ENCODE measurements around the gene CLDN14. TPM values are rescaled to one million over a fixed set of nuclear protein-coding genes. Genes with fewer than 3 reads are reported as not detected.

CLDN14 gene
- not detected in 2 replicates for total RNA-seq (2014; rRNA removed; shearing (Covaris generic))

- DNase-seq (ENCODE audit: low spot score): peak; percentile 65
- in situ Hi-C loops (cut with HindIII; ENCODE audit: low sequenced_read_pairs): no loop called here
These were observed at the start of gene CLDN14 for GRCh38 chr21:36479415-36480402. TSS of gene CLDN14 (minus strand) at chr21:36480122. CDS start at chr21:36461695, 18,427 bp downstream.

- in situ Hi-C loops (cut with HindIII; ENCODE audit: low sequenced_read_pairs): no loop called here
- DNase-seq (ENCODE audit: low spot score): no peak
These were observed 48.8 kb upstream of the CLDN14 start for GRCh38 chr21:36528716-36529115.

DNA sequence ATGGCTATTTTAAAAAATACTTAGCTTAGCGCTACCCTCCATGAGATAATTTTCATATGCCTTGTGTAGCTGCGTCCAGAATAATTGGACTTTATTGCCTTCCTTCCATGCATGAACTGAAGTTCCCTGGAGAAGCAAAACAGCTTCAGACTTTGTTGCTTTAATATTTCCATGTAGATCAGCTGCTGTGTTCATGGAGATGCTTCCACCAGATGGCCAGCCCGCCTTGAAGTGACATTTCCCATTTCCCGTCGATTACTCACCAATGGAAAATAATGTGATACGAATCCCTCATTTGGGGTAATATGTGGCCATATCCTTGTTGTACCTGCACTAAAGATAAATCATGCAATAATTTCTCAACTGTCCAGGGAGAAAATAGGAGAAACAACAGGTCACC is 47.4 kb upstream of the CLDN14 start:
- no peak for DNase-seq (ENCODE audit: low spot score)
- in situ Hi-C loops (cut with HindIII; ENCODE audit: low sequenced_read_pairs): no loop called here

DNA sequence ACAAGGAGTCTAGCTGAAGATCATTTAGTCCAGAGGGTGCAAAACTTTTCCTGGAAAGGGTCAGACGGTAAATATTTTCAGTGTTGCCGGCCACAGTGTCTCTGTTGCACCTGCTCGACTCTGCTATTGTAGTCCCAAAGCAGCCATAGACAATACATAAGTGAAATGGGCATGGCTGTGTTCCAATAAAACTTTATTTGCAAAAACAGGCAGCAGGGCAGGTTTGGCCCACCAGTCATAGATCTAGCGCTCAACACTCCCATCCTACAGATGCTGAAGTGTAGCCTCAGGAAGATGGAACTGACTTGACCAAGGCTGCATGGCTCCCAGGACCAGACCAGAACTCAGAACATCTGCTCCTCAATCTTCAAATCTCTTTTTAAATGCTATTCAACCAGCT is 46.2 kb upstream of the CLDN14 start:
- no peak for DNase-seq (ENCODE audit: low spot score)
- in situ Hi-C loops (cut with HindIII; ENCODE audit: low sequenced_read_pairs): no loop called here

- in situ Hi-C loops (cut with HindIII; ENCODE audit: low sequenced_read_pairs): no loop called here
- DNase-seq (ENCODE audit: low spot score): no peak
These were observed 44.6 kb upstream of the CLDN14 start for GRCh38 chr21:36524477-36524876.

- DNase-seq (ENCODE audit: low spot score): no peak
- in situ Hi-C loops (cut with HindIII; ENCODE audit: low sequenced_read_pairs): no loop called here
These were observed 42.4 kb upstream of the CLDN14 start for GRCh38 chr21:36522219-36522808.

DNA sequence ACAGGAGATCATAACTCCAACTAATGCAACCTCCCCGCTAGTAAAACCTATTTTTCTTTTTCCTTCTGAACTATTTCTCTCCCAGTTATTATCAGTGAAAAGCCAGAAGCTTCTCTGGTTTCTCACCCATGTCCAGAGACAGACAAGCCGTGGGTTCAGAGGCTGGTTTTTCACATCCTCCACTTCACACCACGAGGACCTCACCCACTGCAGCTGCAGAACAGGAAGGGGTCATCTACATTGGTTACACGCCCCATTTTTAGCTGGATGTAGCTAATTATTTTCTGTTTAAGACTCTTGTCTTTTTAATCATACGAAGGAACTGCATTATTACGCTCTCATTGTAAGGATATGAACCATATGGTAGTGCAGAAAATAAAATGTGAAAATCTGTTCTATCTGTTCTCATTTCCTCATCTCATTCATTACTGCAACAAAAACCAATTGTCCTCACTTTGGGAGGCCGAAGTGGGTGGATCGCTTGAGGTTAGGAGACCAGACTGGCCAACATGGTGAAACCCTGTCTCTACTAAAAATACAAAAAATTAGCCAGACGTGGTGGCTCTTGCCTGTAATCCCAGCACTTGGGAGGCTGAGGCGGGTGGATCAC is 39.1 kb upstream of the CLDN14 start:
- in situ Hi-C loops (cut with HindIII; ENCODE audit: low sequenced_read_pairs): no loop called here
- DNase-seq (ENCODE audit: low spot score): no peak

GRCh38 chr21:36517366-36518075 is 37.6 kb upstream of the CLDN14 start:
- no peak for DNase-seq (ENCODE audit: low spot score)
- in situ Hi-C loops (cut with HindIII; ENCODE audit: low sequenced_read_pairs): no loop called here

DNA sequence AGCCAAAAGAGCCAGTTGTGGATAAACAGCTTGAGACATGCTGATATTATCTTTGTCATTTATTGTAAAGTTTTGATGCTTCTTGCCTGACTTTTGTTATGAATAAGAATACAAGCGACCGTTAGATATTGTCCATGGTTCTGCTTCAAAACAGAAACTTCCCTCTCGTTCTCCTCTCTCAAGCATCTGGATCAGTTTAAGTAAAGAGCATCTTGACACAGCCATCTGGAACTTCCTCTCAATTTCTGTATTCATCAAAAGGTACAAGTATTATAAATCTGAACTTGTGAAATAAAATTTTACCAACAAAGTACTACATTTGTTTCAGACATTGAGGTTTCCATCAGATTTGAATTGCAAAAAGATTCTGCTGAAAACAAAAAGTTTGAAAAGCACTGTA is 36.4 kb upstream of the CLDN14 start:
- DNase-seq (ENCODE audit: low spot score): no peak
- in situ Hi-C loops (cut with HindIII; ENCODE audit: low sequenced_read_pairs): no loop called here

GRCh38 chr21:36513430-36513829 is 33.5 kb upstream of the CLDN14 start:
- in situ Hi-C loops (cut with HindIII; ENCODE audit: low sequenced_read_pairs): no loop called here

DNA sequence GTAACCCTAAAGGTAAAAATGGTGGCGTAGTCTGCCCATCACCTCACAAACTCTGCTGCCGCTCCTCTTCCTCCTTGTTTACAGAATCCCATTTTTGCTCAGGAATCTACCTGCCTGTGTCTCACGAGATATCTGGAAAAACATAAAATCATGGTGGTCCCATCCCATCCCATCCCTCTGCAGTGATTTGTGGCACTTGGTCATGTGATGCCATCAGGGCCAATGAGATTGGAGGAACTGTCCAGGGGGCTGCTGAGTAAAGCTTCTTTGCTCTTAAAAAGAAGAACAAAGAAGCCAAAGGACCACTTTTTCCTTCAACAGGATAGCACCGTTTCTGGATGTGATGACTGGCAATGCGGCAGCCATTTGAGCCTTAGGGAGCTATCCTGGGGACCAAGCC is 33.0 kb upstream of the CLDN14 start:
- no peak for DNase-seq (ENCODE audit: low spot score)
- in situ Hi-C loops (cut with HindIII; ENCODE audit: low sequenced_read_pairs): no loop called here

More at GRCh38 chr21:36513430-36513829, 33.5 kb upstream of the CLDN14 start:
- DNase-seq (ENCODE audit: low spot score): no peak

GRCh38 chr21:36511484-36512220 is 31.7 kb upstream of the CLDN14 start:
- in situ Hi-C loops (cut with HindIII; ENCODE audit: low sequenced_read_pairs): no loop called here
- DNase-seq (ENCODE audit: low spot score): no peak

GRCh38 chr21:36510911-36511310 is 31.0 kb upstream of the CLDN14 start:
- DNase-seq (ENCODE audit: low spot score): no peak
- in situ Hi-C loops (cut with HindIII; ENCODE audit: low sequenced_read_pairs): no loop called here

DNA sequence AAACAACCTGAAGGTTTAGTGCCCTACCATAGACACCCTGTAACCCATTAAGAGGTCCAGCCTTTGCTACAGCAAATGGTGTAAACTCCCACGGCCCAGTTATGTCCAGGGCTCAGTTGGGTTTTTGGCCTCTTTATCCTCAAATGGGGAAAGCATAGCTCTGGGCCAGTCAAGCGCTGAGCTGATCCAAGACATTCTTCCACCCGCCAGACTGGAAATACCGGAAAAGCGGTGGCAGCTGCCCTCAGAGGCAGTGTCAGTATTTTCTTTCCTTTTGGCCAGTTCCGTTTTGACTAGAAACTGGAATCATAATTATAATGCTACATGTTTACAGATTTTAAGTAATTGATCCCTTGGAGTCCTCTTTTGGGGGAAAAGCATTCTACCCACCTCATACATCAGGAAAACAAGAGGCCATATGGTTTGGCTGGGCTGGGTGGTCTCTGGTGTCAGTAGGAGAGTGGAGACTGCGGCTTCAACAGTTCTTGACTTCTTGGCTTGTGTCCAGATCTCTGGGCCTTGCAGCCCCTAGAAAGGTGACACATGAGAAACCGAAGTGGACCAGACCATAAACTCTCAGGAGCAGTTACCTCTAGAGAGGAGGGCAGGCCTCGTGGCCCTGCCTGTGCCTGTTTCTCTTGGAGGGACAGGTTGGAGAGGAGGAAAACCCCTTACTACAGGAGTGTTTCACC is 30.2 kb upstream of the CLDN14 start:
- in situ Hi-C loops (cut with HindIII; ENCODE audit: low sequenced_read_pairs): no loop called here
- DNase-seq (ENCODE audit: low spot score): no peak

- no peak for DNase-seq (ENCODE audit: low spot score)
- in situ Hi-C loops (cut with HindIII; ENCODE audit: low sequenced_read_pairs): no loop called here
These were observed 29.0 kb upstream of the CLDN14 start for GRCh38 chr21:36508948-36509347.

GRCh38 chr21:36507397-36508018 is 27.6 kb upstream of the CLDN14 start:
- in situ Hi-C loops (cut with HindIII; ENCODE audit: low sequenced_read_pairs): no loop called here

DNA sequence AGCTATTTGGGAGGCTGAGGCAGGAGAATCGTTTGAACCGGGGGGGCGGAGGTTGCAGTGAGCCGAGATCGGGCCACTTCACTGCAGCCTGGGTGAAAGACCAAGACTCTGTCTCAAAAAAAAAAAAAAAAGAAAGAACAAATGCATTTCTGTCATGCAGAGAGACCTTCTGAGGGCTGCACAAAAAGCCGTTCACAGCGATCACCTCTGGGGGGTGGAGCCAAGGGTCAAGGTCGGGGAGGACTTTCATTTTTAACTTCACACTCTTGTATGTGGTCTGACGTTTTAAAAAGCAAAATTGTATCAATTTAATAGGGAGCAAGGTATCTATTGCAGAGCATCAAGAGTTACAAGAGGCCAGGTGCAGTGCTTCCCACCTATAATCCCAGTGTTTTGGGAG is 26.6 kb upstream of the CLDN14 start:
- no peak for DNase-seq (ENCODE audit: low spot score)
- in situ Hi-C loops (cut with HindIII; ENCODE audit: low sequenced_read_pairs): no loop called here

More at GRCh38 chr21:36507397-36508018, 27.6 kb upstream of the CLDN14 start:
- DNase-seq (ENCODE audit: low spot score): no peak

Measured in G401 (cell line).